ENCODE measurements around the gene RBM43. TPM values are rescaled to one million over a fixed set of nuclear protein-coding genes. Genes with fewer than 3 reads are reported as not detected.

The RBM43 gene
- total RNA-seq, 1 donor from 2014 or later, result 2.9 TPM

DNA sequence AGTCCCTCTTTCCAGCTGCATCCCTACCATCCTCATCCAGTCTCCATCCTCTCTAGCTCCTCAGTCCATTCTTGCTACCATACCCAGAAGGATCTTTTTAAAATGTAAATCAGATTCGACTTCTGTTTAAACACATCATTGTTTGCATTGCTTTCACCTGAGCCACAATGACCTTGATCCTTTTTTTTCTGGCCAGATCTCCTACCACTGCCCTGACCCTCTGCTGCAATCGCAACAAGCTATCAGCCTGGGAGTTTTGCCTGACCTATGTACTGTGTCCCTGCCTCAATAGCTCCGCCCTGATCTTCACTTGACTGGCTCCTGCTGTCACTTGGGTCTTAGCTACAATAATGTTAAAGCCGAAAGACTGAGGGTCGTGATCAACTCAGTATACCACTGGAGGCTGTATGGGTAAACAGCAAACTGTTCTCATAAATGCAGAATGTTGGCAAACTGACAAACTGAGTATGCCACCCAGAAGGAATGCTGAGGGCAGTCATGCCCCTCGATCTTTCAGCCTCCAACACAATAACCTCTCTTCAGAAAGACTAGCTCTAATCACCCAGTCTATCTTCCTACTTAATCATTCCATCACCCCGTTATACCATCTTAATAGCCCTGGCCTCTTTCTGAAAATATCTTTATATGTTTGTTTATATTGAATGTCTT lies 2.6 kb upstream of the RBM43 start:
- no peak for DNase-seq (ENCODE audit: low spot score)
- intact Hi-C loops (cut with micrococcal nuclease), result loop anchor here (10.0 kb wide), 1 partner anchor 561 kb away; the partner anchor contains the start of gene ARL5A
- Mint-ChIP-seq H3K4me3 (no peak overlapping the region), H3K27ac (no peak overlapping the region), H3K36me3 (ENCODE audit: low read depth) (peaks cover 17% of the 10 kb centered on the region), H3K4me1 (ENCODE audit: low read depth) (peaks cover 27% of the 10 kb centered on the region), H3K9me3 (no peaks in the 10 kb centered on the region), H3K27me3 (ENCODE audit: insufficient read depth) (no peaks in the 10 kb centered on the region)

DNA sequence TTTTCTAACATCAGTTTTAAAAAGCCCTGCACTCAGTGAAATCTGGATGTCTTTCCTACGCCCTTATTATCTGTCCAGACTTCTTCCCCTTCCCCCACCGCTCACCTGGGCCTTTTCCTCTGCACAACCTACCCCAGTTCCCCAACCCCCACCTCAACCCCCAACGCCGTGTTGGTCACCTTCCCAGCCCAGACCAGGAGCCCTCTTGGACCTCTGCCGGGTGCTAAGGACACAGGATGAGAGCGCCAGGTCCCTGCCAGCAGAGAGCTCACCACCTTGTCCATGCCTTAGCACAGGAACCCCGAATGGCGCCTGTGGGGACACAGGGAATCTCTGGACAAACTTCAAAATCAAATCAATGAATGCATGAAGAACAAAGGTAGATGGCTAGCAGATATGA lies 966 bp upstream of the RBM43 start:
- H3K27me3 Mint-ChIP-seq (ENCODE audit: insufficient read depth), result peaks cover 2% of the 10 kb centered on the region
- H3K9me3 Mint-ChIP-seq, result no peaks in the 10 kb centered on the region
- H3K4me1 Mint-ChIP-seq (ENCODE audit: low read depth), result peaks cover 27% of the 10 kb centered on the region
- intact Hi-C loops (cut with micrococcal nuclease), result loop anchor here (10.0 kb wide), 1 partner anchor 562 kb away; the partner anchor contains the start of gene ARL5A
- peak overlapping the region; percentile 87 for H3K4me3 Mint-ChIP-seq
- DNase-seq (ENCODE audit: low spot score), result no peak
- peak overlapping the region; percentile 28 for H3K27ac Mint-ChIP-seq
- peaks cover 10% of the 10 kb centered on the region for H3K36me3 Mint-ChIP-seq (ENCODE audit: low read depth)

DNA sequence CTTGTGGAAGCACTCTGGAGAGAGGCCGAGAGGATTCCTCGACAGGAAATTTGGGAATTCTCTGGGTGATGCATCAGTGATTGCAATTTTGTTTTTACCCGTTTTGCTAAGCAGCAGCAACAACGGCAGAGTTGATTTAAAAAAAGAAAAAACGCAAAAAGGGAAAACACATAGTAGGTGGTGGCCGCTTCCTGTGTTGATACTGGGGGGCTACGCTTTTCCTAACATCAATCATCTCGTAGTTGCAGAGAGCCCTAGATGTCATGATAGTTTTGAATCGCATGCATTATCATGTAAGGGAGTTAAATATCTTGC lies 271 bp upstream of the RBM43 start:
- Mint-ChIP-seq H3K4me3 (peak overlapping the region; percentile 87), H3K27me3 (ENCODE audit: insufficient read depth) (peaks cover 2% of the 10 kb centered on the region), H3K9me3 (no peaks in the 10 kb centered on the region), H3K4me1 (ENCODE audit: low read depth) (peaks cover 21% of the 10 kb centered on the region), H3K36me3 (ENCODE audit: low read depth) (peaks cover 5% of the 10 kb centered on the region), H3K27ac (peak overlapping the region; percentile 87)
- no peak for DNase-seq (ENCODE audit: low spot score)
- intact Hi-C loops (cut with micrococcal nuclease), result loop anchor here (1.0 to 10.0 kb wide), 5 partner anchors 27 to 1675 kb away; partner anchors contain the start of genes ARL5A, MMADHC, NMI and RIF1

DNA sequence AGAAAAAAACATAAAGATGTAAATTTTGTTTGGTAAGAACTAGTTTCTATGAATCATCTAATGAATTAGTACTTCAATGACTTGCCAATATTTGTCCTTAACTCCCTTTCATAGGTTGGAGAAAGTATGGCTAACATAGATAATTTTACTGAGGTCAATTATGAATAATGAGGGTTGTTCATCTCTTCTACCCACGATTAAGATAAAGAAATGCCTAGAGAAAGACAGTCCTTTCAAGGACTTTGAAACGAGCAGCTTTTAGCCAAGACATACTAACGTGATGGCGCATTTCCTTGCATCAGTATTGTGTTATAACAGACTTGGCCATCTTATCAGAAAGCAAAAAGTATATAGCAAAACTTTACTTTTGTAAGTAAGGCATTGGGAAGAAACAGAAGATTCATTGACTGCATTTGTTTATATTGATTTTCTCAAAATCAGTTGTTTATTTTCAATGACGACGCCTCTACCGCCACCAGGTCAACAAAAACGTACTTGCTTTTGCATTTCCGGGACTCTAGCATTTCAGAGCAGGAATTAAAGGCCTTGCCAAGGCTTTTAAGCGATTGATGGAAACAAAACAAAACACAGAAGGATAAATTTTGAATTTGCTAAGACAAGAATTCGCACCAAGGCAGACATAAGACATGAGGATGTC lies 961 bp downstream of the RBM43 start:
- no peak for DNase-seq (ENCODE audit: low spot score)
- H3K4me3 Mint-ChIP-seq, result peak overlapping the region; percentile 93
- peaks cover 3% of the 10 kb centered on the region for H3K36me3 Mint-ChIP-seq (ENCODE audit: low read depth)
- intact Hi-C loops (cut with micrococcal nuclease), result loop anchor here (1.0 to 10.0 kb wide), 5 partner anchors 29 to 1674 kb away; partner anchors contain the start of genes ARL5A, MMADHC, NMI and RIF1
- peak overlapping the region; percentile 98 for H3K27ac Mint-ChIP-seq
- H3K27me3 Mint-ChIP-seq (ENCODE audit: insufficient read depth), result peaks cover 2% of the 10 kb centered on the region
- peaks cover 18% of the 10 kb centered on the region for H3K4me1 Mint-ChIP-seq (ENCODE audit: low read depth)
- no peaks in the 10 kb centered on the region for H3K9me3 Mint-ChIP-seq

DNA sequence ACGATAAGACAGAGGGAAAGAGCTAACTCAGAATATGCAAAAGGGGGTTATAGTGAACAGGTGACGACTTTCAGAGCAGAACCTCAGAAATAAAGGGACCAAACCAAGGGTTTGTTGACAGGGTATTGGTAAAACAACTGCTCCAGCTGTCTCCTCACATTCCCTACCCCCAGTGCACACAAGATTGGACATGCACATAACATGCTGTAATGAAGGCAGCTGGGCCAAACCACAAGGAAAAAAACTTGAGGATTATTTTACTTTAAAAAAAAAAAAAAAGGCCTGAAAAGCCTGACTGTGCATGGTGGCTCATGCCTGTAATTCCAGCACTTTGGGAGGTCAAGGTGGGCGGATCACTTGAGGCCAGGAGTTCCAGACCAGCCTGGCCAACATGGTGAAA lies 3.5 kb downstream of the RBM43 start:
- intact Hi-C loops (cut with micrococcal nuclease), result no loop called here
- H3K27me3 Mint-ChIP-seq (ENCODE audit: insufficient read depth), result peaks cover 2% of the 10 kb centered on the region
- peaks cover 18% of the 10 kb centered on the region for H3K4me1 Mint-ChIP-seq (ENCODE audit: low read depth)
- peaks cover 13% of the 10 kb centered on the region for H3K36me3 Mint-ChIP-seq (ENCODE audit: low read depth)
- H3K9me3 Mint-ChIP-seq, result no peaks in the 10 kb centered on the region
- H3K27ac Mint-ChIP-seq, result no peak overlapping the region
- DNase-seq (ENCODE audit: low spot score), result no peak
- no peak overlapping the region for H3K4me3 Mint-ChIP-seq

DNA sequence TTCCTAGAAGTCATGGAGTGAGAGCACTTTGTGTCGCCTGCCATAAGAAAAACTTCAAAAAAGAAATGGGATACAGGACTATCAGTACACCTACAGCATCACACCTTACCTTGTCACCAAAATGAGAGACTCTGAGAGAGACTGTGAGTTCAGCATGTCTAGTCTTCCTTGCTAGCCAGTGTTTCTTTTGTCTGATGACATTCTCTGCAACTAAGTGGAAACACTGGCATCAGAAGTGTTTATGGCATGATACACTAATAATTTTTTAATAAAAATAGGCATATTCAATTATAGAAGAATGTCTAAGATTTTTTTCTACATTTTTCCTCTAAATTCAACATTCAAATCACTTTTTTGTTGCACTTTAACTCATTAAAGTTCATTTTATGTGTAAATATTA lies 9.0 kb downstream of the RBM43 start:
- Mint-ChIP-seq H3K27me3 (ENCODE audit: insufficient read depth) (no peaks in the 10 kb centered on the region), H3K36me3 (ENCODE audit: low read depth) (peaks cover 45% of the 10 kb centered on the region), H3K4me1 (ENCODE audit: low read depth) (no peaks in the 10 kb centered on the region), H3K9me3 (peaks cover 19% of the 10 kb centered on the region), H3K4me3 (no peak overlapping the region), H3K27ac (no peak overlapping the region)
- intact Hi-C loops (cut with micrococcal nuclease), result no loop called here
- DNase-seq (ENCODE audit: low spot score), result no peak

DNA sequence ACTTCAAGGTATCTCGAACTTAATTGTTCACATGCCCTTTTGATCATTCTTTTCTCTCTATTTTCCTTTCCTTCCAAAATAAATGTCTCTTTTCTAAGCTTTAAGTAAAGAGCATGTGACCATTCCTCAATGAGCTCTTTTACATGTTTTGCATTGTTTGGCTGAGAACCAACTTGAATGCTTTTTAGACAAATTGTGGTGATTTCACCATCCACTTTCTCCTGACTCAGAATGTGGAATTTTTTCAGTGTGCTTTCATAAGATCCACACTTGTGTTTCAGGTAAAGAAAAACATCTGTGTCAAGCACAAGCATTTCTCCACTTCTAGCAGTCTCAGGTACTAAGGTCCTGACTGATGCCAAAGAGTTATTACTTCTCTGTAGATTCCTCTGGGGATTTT lies 10.7 kb downstream of the RBM43 start:
- Mint-ChIP-seq H3K9me3 (peaks cover 19% of the 10 kb centered on the region), H3K4me1 (ENCODE audit: low read depth) (no peaks in the 10 kb centered on the region), H3K4me3 (no peak overlapping the region), H3K27ac (no peak overlapping the region), H3K36me3 (ENCODE audit: low read depth) (peaks cover 45% of the 10 kb centered on the region), H3K27me3 (ENCODE audit: insufficient read depth) (no peaks in the 10 kb centered on the region)
- intact Hi-C loops (cut with micrococcal nuclease), result no loop called here
- DNase-seq (ENCODE audit: low spot score), result no peak

DNA sequence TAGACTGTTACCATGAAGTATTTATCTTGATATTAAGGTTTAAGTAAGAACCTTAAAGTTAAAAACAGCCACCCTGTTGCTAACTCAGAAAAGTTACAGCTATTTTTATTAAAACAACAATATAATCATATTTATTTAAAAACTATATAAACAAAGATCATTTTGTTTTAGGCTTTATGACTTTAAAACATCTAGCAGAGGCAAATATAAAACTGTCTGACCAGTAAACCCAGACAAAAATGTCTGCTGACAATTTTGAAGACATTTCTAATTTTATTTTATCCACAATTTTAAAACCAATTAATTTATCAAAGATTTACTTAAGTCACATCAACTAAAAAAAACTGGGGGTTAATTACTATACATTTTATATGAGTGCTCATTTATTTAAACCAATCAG lies 14.2 kb downstream of the RBM43 start:
- no peaks in the 10 kb centered on the region for H3K4me1 Mint-ChIP-seq (ENCODE audit: low read depth)
- no peak for DNase-seq (ENCODE audit: low spot score)
- H3K9me3 Mint-ChIP-seq, result peaks cover 19% of the 10 kb centered on the region
- no peak overlapping the region for H3K4me3 Mint-ChIP-seq
- H3K36me3 Mint-ChIP-seq (ENCODE audit: low read depth), result peaks cover 33% of the 10 kb centered on the region
- H3K27ac Mint-ChIP-seq, result no peak overlapping the region
- peaks cover 4% of the 10 kb centered on the region for H3K27me3 Mint-ChIP-seq (ENCODE audit: insufficient read depth)
- intact Hi-C loops (cut with micrococcal nuclease), result no loop called here

DNA sequence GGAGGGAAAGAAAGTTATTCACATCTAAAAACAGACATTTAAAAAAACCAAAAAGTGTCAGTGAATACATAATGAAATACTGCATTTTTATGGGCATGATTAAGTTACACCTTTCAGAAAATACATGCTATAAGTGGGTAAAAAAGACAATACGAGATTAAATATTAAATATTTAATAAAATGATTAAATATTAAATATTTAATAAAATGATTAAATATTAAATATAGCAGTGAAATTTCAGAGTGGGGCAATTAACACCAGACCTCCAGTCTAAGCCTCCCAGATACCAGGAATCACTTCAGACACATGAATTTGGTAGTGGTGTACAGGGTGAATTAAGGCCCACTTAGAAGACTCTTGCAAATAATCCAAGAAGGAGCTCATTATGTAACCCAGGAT lies 15.5 kb downstream of the RBM43 start:
- intact Hi-C loops (cut with micrococcal nuclease), result no loop called here
- H3K27me3 Mint-ChIP-seq (ENCODE audit: insufficient read depth), result peaks cover 4% of the 10 kb centered on the region

DNA sequence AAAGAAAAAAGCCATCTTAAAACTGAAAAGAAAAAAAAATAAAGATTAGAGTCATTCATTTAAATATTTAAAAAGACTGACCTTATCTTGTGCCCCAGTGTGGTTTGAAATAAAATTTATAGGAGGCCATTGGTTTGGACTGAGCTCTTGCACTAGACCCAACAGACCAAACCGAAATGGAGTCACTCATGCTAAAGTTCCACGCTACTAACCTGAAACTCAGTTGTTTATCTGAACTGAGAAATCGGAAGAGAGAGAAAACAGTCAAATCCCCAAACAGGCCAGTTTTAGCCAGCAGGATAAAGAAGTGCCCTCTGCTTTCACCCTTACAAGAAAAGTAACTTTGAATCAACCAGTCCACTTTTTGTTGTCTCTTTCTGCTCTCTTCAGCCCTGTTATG lies 18.2 kb downstream of the RBM43 start:
- intact Hi-C loops (cut with micrococcal nuclease), result no loop called here
- H3K4me1 Mint-ChIP-seq (ENCODE audit: low read depth), result no peaks in the 10 kb centered on the region
- DNase-seq (ENCODE audit: low spot score), result no peak
- H3K36me3 Mint-ChIP-seq (ENCODE audit: low read depth), result peaks cover 5% of the 10 kb centered on the region
- H3K9me3 Mint-ChIP-seq, result peaks cover 7% of the 10 kb centered on the region
- peaks cover 10% of the 10 kb centered on the region for H3K27me3 Mint-ChIP-seq (ENCODE audit: insufficient read depth)
- H3K4me3 Mint-ChIP-seq, result no peak overlapping the region
- no peak overlapping the region for H3K27ac Mint-ChIP-seq

More for the DNA sequence above, 15.5 kb downstream of the RBM43 start:
- Mint-ChIP-seq H3K4me3 (no peak overlapping the region), H3K4me1 (ENCODE audit: low read depth) (no peaks in the 10 kb centered on the region), H3K36me3 (ENCODE audit: low read depth) (peaks cover 25% of the 10 kb centered on the region), H3K27ac (no peak overlapping the region), H3K9me3 (peaks cover 19% of the 10 kb centered on the region)
- DNase-seq (ENCODE audit: low spot score), result no peak

DNA sequence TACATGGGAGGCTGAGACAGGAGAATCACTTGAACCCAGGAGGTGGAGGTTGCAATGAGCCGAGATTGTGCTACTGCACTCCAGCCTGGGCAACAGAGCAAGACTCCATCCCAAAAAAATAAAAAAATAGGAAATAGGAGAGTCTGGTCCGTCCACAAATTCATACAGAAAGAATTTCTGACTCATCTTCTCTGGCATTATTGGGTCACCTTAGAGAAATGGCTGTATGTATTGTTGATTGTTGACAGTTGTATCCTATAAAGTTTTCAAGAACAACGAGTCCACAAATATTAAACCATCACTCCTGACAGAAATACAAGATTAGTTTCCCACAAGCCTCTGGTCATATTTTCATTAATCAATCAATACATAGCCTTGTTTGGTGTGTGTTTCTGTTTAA lies 20.4 kb downstream of the RBM43 start:
- Mint-ChIP-seq H3K4me1 (ENCODE audit: low read depth) (no peaks in the 10 kb centered on the region), H3K9me3 (no peaks in the 10 kb centered on the region), H3K27me3 (ENCODE audit: insufficient read depth) (peaks cover 10% of the 10 kb centered on the region), H3K36me3 (ENCODE audit: low read depth) (no peaks in the 10 kb centered on the region), H3K27ac (no peak overlapping the region), H3K4me3 (no peak overlapping the region)
- intact Hi-C loops (cut with micrococcal nuclease), result no loop called here
- DNase-seq (ENCODE audit: low spot score), result no peak

DNA sequence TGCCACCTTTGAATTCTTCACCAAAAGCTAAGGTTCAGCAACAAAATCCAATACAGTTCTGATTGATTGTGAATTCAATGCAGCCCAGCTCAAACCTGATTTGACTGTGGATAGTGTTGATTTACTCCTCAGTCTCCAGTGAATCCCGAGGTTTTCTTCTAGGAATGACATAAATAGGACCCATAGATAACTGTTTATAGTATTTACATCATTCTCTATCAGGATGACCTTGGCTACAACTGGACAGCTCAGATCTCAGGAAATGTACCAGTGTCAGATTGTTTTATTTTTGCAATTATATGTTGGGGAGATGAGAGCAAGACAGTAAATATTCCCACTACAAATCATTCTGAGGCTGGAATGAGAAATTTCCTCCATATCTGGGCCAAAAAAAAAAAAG lies 21.2 kb downstream of the RBM43 start:
- Mint-ChIP-seq H3K27me3 (ENCODE audit: insufficient read depth) (peaks cover 13% of the 10 kb centered on the region), H3K4me3 (no peak overlapping the region), H3K27ac (no peak overlapping the region), H3K4me1 (ENCODE audit: low read depth) (no peaks in the 10 kb centered on the region), H3K36me3 (ENCODE audit: low read depth) (no peaks in the 10 kb centered on the region), H3K9me3 (no peaks in the 10 kb centered on the region)
- no peak for DNase-seq (ENCODE audit: low spot score)
- intact Hi-C loops (cut with micrococcal nuclease), result no loop called here

DNA sequence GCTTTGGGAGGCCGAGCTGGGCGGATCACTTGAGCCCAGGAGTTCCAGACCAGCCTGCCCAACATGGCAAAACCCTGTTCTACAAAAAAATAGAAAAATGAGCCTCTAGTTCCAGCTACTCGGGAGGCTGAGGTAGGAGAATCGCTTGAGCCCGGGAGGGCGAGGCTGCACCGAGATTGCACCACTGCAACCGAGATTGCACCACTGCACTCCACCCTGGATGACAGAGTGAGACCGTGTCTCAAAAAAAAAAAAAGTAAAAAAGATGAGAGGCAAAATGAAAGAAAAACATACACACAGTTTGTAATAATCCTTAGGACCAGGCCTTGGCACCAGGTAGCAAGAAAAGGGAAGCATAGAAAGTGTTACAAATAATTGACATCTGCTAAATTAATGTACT lies 22.0 kb downstream of the RBM43 start:
- intact Hi-C loops (cut with micrococcal nuclease), result loop anchor here (1.0 to 10.0 kb wide), 3 partner anchors 185 to 1642 kb away; partner anchors contain the start of gene RND3
- Mint-ChIP-seq H3K9me3 (no peaks in the 10 kb centered on the region), H3K4me3 (no peak overlapping the region)

More for the DNA sequence above, 22.0 kb downstream of the RBM43 start:
- Mint-ChIP-seq H3K27ac (no peak overlapping the region), H3K27me3 (ENCODE audit: insufficient read depth) (peaks cover 13% of the 10 kb centered on the region), H3K36me3 (ENCODE audit: low read depth) (no peaks in the 10 kb centered on the region), H3K4me1 (ENCODE audit: low read depth) (no peaks in the 10 kb centered on the region)
- no peak for DNase-seq (ENCODE audit: low spot score)

Data from activated T-helper 1 cell treated with anti-CD3 and anti-CD28 coated beads, Interleukin-12 subunit alpha, Interleukin-12 subunit beta, Interleukin-2, Interleukin-4 antibody, amounts not matched to agents 30 ng/mL and 10 ng/mL and 1 ng/mL, durations not matched to agents 14 hours and 24 hours and 36 hours (primary cell).